Stimulated activated CD8-positive, alpha-beta memory T cell treated with anti-CD3 and anti-CD28 coated beads, Interleukin-15, amount 100 ng/mL, for 24 hours (primary cell): Measurements from ENCODE around the gene AKAP1.
"Not testable (repeated sequence)": the region's sequence is repeated elsewhere in the genome, so short reads cannot be mapped to it uniquely, and the experiment has no call there.

Experiments used
- DNase-seq: peaks from one replicate; pipeline ENCODE4 v3.0.0-alpha.2; 2020; ENCODE audit warnings: low read depth

AKAP1 gene

GRCh38 chr17:57075193-57075592, 9.9 kb upstream of the AKAP1 start:
- DNase-seq = no peak

GRCh38 chr17:57075785-57076184, 9.3 kb upstream of the AKAP1 start:
- no peak for DNase-seq

- no peak for DNase-seq
These were observed 8.0 kb upstream of the AKAP1 start for GRCh38 chr17:57077000-57077399.

- DNase-seq = no peak
These were observed 6.8 kb upstream of the AKAP1 start for GRCh38 chr17:57078274-57078673.

GRCh38 chr17:57080718-57081117, 4.3 kb upstream of the AKAP1 start:
- no peak for DNase-seq

- DNase-seq = no peak
These were observed 2.6 kb upstream of the AKAP1 start for GRCh38 chr17:57082441-57082840.

- DNase-seq = no peak
These were observed 665 bp upstream of the AKAP1 start for GRCh38 chr17:57084361-57084801.

GRCh38 chr17:57085448-57086068, 512 bp downstream of the AKAP1 start:
- no peak for DNase-seq

- DNase-seq = no peak
These were observed 1.3 kb downstream of the AKAP1 start for GRCh38 chr17:57086069-57086930.

GRCh38 chr17:57088298-57088697, 3.3 kb downstream of the AKAP1 start:
- DNase-seq = no peak

- no peak for DNase-seq
These were observed 4.3 kb downstream of the AKAP1 start for GRCh38 chr17:57089391-57089790.

GRCh38 chr17:57090560-57091185, 5.6 kb downstream of the AKAP1 start:
- no peak for DNase-seq

- no peak for DNase-seq
These were observed 6.2 kb downstream of the AKAP1 start for GRCh38 chr17:57091186-57091618.

GRCh38 chr17:57092171-57092570, 7.1 kb downstream of the AKAP1 start:
- DNase-seq = no peak

GRCh38 chr17:57092779-57093178, 7.7 kb downstream of the AKAP1 start:
- DNase-seq = no peak

- DNase-seq = no peak
These were observed 11.6 kb downstream of the AKAP1 start for GRCh38 chr17:57096472-57097202.

- no peak for DNase-seq
These were observed 12.9 kb downstream of the AKAP1 start for GRCh38 chr17:57097832-57098421.

- DNase-seq = no peak
These were observed 14.1 kb downstream of the AKAP1 start for GRCh38 chr17:57099165-57099564.

- DNase-seq = no peak
These were observed 17.1 kb downstream of the AKAP1 start for GRCh38 chr17:57102122-57102521.

GRCh38 chr17:57102660-57103059, 17.6 kb downstream of the AKAP1 start:
- not testable (repeated sequence) for DNase-seq

GRCh38 chr17:57104461-57105175, 19.6 kb downstream of the AKAP1 start:
- no peak for DNase-seq
